T-helper 2 cell treated with Interferon-gamma antibody and Interleukin-4, amounts not matched to agents 5 μg/mL and 100 μg/mL, for 36 hours (primary cell): Measurements from ENCODE around the gene GPR160.

Experiments
- DNase-seq: peaks from one replicate; pipeline ENCODE4 v3.0.0; 2021; ENCODE audit warnings: low spot score
- H3K27ac Mint-ChIP-seq: one replicate; pipeline ENCODE4 v1.8.0; 2021; ENCODE audit warnings: mild to moderate bottlenecking, mixed read lengths
- H3K27me3 Mint-ChIP-seq: one replicate; pipeline ENCODE4 v1.8.0; 2021; ENCODE audit warnings: low read depth, mixed read lengths
- H3K36me3 Mint-ChIP-seq: one replicate; pipeline ENCODE4 v1.8.0; 2021; ENCODE audit warnings: low read depth, mixed read lengths
- H3K4me1 Mint-ChIP-seq: one replicate; pipeline ENCODE4 v1.8.0; 2021; ENCODE audit warnings: low read depth, mixed read lengths
- H3K4me3 Mint-ChIP-seq: one replicate; pipeline ENCODE4 v1.8.0; 2022; ENCODE audit warnings: mild to moderate bottlenecking, moderate library complexity, mixed read lengths
- H3K9me3 Mint-ChIP-seq: one replicate; pipeline ENCODE4 v1.8.0; 2021; ENCODE audit warnings: mixed read lengths

The GPR160 gene

DNA sequence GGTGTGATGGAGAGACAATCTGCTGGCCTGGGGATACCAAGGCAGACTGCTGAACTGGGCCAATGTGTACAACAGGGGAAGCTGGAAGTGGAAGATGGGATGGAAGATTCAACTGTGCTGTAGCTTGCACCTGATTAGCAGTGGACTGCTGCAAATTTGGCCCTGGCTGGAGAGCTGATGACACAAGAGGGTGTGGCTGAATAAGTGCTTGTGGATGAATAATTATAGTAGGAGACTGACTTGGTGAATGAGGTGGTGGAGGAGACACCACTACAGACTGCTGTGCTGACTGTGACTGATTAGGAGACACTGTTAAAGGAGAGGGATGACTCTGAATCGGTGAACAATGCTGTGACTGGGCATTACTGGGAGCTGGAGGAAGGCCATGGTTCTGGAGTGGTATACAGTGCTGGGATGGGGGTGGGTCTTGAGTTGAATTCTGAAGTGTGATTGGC, 91.2 kb downstream of the GPR160 start:
- DNase-seq = no peak
- peaks cover 51% of the 10 kb centered on the region for H3K36me3 Mint-ChIP-seq
- H3K27ac Mint-ChIP-seq = peak overlapping the region; percentile 67
- H3K4me3 Mint-ChIP-seq = peak overlapping the region; percentile 71
- peaks cover 18% of the 10 kb centered on the region for H3K4me1 Mint-ChIP-seq
- H3K9me3 Mint-ChIP-seq = peaks cover 9% of the 10 kb centered on the region
- H3K27me3 Mint-ChIP-seq = no peaks in the 10 kb centered on the region

DNA sequence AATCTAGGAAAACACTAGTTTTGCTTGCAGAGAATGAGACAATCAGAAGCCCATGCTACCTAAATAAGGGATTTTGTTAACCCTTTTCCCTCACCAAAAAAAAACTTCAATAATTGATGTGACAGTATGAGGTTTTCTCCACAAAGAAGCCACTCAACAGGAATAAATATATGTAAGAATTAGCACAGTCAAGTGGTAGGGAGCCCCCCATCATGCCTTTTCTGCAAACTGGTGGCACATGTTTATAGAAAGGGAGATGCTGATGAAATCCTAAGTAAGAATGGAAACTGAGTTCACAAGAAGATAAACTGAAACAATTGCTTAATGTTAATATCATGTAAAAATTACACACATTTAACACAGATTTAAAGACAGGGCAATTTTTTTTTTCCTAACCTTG, 92.7 kb downstream of the GPR160 start:
- Mint-ChIP-seq H3K27me3 (no peaks in the 10 kb centered on the region), H3K9me3 (peaks cover 13% of the 10 kb centered on the region), H3K27ac (no peak overlapping the region), H3K4me1 (peaks cover 18% of the 10 kb centered on the region), H3K4me3 (no peak overlapping the region), H3K36me3 (peaks cover 57% of the 10 kb centered on the region)
- no peak for DNase-seq

DNA sequence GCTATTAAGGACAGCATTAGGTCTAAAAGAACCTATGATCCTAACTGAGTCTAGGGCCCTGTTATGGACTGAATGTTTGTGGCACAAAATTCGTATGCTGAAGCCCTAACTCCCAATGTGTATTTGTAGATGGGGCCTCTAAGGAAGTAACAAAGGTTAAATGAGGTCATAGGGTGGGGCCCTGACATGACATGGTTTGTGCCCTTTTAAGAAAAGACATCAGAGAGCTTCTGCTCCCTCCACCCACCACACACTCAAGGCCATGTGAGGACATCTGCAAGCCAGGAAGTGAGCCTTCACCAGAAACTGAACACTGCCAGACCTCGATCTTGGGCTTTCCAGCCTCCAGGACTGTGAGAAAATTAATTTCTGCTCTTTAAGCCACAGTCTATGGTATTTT, 94.5 kb downstream of the GPR160 start:
- H3K4me1 Mint-ChIP-seq = peaks cover 23% of the 10 kb centered on the region
- no peak for DNase-seq
- H3K4me3 Mint-ChIP-seq = no peak overlapping the region
- H3K36me3 Mint-ChIP-seq = peaks cover 67% of the 10 kb centered on the region
- H3K9me3 Mint-ChIP-seq = peaks cover 13% of the 10 kb centered on the region
- H3K27ac Mint-ChIP-seq = no peak overlapping the region
- no peaks in the 10 kb centered on the region for H3K27me3 Mint-ChIP-seq
